OCI-LY1 (cell line): Measurements from ENCODE around the gene MICAL2.

ENCODE experiments used
- EZH2 ChIP-seq: fragments of 200-600 bp; sonication (generic), shearing (Covaris generic); IDR thresholded peaks from 2 replicates; pipeline ENCODE4 v1.8.0; 2017; ENCODE audit warnings: borderline replicate concordance, mixed run types, mild to moderate bottlenecking, antibody characterized with exemption, low read length, moderate library complexity, mixed read lengths
- TF ChIP-seq, protein P1 (sequence below): fragments of 200-600 bp; sonication (generic), shearing (Covaris generic); IDR thresholded peaks from 2 replicates; pipeline ENCODE4 v1.5.1; 2017; ENCODE audit warnings: mild to moderate bottlenecking, antibody characterized with exemption, low read length, moderate library complexity, mixed read lengths

DNA sequence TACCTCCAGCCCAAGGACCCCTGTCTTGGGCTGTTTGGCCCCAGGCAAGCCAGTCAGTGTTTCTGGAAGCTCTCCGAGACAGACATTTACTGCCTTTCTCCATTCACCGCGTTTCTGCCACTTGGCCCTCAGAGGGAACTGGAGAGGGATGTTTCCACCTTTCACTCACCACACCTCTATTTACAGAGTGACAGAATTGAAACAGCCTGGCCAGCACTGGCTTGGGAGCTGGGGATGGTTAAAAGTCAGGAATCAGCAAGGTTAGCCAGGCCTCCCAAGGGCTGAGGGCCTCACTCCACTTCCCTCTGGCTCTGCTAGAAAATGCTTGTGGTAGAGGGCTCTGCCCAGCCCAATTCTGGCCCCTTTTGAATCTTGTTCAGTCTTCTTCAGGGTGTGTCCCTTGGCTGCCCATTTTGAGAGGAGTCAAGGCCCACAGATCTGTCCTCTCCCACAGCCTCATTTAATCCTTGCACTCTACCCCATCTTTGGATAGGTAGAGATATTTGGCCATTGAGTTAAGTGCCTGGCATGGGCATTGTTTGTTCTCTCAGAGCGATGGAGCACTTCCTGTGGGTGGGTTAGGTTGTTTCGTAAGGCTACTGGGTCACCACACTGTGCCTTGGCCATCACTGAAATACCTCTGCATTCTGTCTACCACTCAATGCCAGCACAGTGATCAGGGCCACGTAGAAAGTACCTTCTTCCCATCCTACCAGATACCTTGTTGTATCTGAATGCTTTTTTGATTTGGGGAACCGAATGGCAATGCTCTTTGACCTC lies 119.2 kb downstream of the MICAL2 start:
- TF ChIP-seq, protein P1, sequence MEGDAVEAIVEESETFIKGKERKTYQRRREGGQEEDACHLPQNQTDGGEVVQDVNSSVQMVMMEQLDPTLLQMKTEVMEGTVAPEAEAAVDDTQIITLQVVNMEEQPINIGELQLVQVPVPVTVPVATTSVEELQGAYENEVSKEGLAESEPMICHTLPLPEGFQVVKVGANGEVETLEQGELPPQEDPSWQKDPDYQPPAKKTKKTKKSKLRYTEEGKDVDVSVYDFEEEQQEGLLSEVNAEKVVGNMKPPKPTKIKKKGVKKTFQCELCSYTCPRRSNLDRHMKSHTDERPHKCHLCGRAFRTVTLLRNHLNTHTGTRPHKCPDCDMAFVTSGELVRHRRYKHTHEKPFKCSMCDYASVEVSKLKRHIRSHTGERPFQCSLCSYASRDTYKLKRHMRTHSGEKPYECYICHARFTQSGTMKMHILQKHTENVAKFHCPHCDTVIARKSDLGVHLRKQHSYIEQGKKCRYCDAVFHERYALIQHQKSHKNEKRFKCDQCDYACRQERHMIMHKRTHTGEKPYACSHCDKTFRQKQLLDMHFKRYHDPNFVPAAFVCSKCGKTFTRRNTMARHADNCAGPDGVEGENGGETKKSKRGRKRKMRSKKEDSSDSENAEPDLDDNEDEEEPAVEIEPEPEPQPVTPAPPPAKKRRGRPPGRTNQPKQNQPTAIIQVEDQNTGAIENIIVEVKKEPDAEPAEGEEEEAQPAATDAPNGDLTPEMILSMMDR, result no peak
- no peak for TF ChIP-seq EZH2
